IMR-90 (cell line): ENCODE results near the gene DCLK1. TPM values are rescaled to one million over a fixed set of nuclear protein-coding genes. Genes with fewer than 3 reads are reported as not detected.

Experiments
- ATAC-seq: fragments of 200-7000 bp; cut with Tn5 transposase; 2 replicates; pipeline ENCODE4 v1.9.1; 2020; ENCODE audit warnings: low read depth, mild to moderate bottlenecking, moderate library complexity
- BruUV-seq: library from RNA; stranded (reverse); fragments of 400-500 nt; replicated peaks from 2 replicates; lab custom pipeline; 2021; lab: Mats Ljungman, UMichigan
- CTCF ChIA-PET: fragments of 300-600 bp; formaldehyde crosslinking; extraction: SDS; loops from one replicate; lab custom pipeline; 2021; ENCODE audit warnings: antibody characterized with exemption; lab: Yijun Ruan, JAX
- POLR2A ChIA-PET: fragments of 300-600 bp; sonication (Branson Sonifier 250); formaldehyde crosslinking; loops from one replicate; lab custom pipeline; 2022; ENCODE audit warnings: antibody characterized with exemption; ENCODE audit not compliant: unreplicated experiment; lab: Charles Lee
- DNase-seq: peaks from one replicate; pipeline ENCODE4 v3.0.0; 2013
- H2AFZ ChIP-seq: replicated peaks from 2 replicates; pipeline ENCODE3; 2013; ENCODE audit warnings: low read length, mild to moderate bottlenecking; ENCODE audit not compliant: poor library complexity
- H2AK5ac ChIP-seq: 2 replicates; pipeline ENCODE4 v1.6.1; 2013; ENCODE audit warnings: low read depth, low read length, inconsistent platforms
- H2AK9ac ChIP-seq: replicated peaks from 2 replicates; pipeline ENCODE3; 2013; ENCODE audit warnings: mild to moderate bottlenecking, low read depth, low read length, moderate library complexity; ENCODE audit not compliant: poor library complexity
- H2BK120ac ChIP-seq: 2 replicates; pipeline ENCODE4 v1.6.1; 2013; ENCODE audit warnings: low read depth, low read length, inconsistent platforms
- H2BK15ac ChIP-seq: 3 replicates; pipeline ENCODE4 v1.6.1; 2013; ENCODE audit warnings: low read depth, low read length, inconsistent platforms
- H2BK20ac ChIP-seq: 2 replicates; pipeline ENCODE4 v1.6.1; 2013; ENCODE audit warnings: low read depth, mild to moderate bottlenecking, inconsistent platforms, low read length, moderate library complexity
- H2BK5ac ChIP-seq: 2 replicates; pipeline ENCODE4 v1.6.1; 2013; ENCODE audit warnings: mild to moderate bottlenecking, low read depth, low read length, inconsistent platforms; ENCODE audit not compliant: poor library complexity, severe bottlenecking
- H3K14ac ChIP-seq: replicated peaks from 2 replicates; pipeline ENCODE4 v1.6.1; 2013; ENCODE audit warnings: low read depth, low read length, inconsistent platforms
- H3K18ac ChIP-seq: 2 replicates; pipeline ENCODE4 v1.6.1; 2013; ENCODE audit warnings: low read depth, low read length, control low read depth
- H3K23ac ChIP-seq: 2 replicates; pipeline ENCODE4 v1.6.1; 2013; ENCODE audit warnings: low read depth, low read length, inconsistent platforms
- H3K27ac ChIP-seq: 2 replicates; pipeline ENCODE4 v1.5.1; 2013; ENCODE audit warnings: mild to moderate bottlenecking, control low read depth, low read length; ENCODE audit not compliant: insufficient read depth
- H3K27me3 ChIP-seq: 2 replicates; pipeline ENCODE4 v1.6.1; 2013; ENCODE audit warnings: low read length; ENCODE audit not compliant: control insufficient read depth, insufficient read depth
- H3K36me3 ChIP-seq: 2 replicates; pipeline ENCODE4 v1.6.1; 2013; ENCODE audit warnings: low read length, mixed read lengths; ENCODE audit not compliant: control insufficient read depth, insufficient read depth
- H3K4ac ChIP-seq: 2 replicates; pipeline ENCODE4 v1.6.1; 2013; ENCODE audit warnings: low read depth, low read length, inconsistent platforms
- H3K4me1 ChIP-seq: 2 replicates; pipeline ENCODE4 v1.6.1; 2013; ENCODE audit warnings: low read length, mixed read lengths; ENCODE audit not compliant: control insufficient read depth, insufficient read depth
- H3K4me2 ChIP-seq: 2 replicates; pipeline ENCODE4 v1.6.1; 2013; ENCODE audit warnings: low read depth, mild to moderate bottlenecking, control low read depth, low read length, moderate library complexity
- H3K4me3 ChIP-seq: 2 replicates; pipeline ENCODE4 v1.5.1; 2013; ENCODE audit warnings: low read depth, mild to moderate bottlenecking, control low read depth, low read length, moderate library complexity; ENCODE audit not compliant: insufficient read depth
- H3K56ac ChIP-seq: 2 replicates; pipeline ENCODE4 v1.6.1; 2013; ENCODE audit warnings: low read length, inconsistent platforms; ENCODE audit not compliant: insufficient read depth; ENCODE audit errors: extremely low read depth
- H3K79me1 ChIP-seq, 2 experiments: 2 replicates each; pipeline ENCODE4 v1.6.1; 2013; ENCODE audit warnings: low read length in 2 of 2, inconsistent platforms in 1 of 2, low read depth in 1 of 2
- H3K9ac ChIP-seq: 2 replicates; pipeline ENCODE4 v1.6.1; 2013; ENCODE audit warnings: low read depth, low read length, control low read depth
- H3K9me1 ChIP-seq: 2 replicates; pipeline ENCODE4 v1.6.1; 2013; ENCODE audit warnings: low read length, inconsistent platforms; ENCODE audit not compliant: insufficient read depth
- H3K9me3 ChIP-seq: 2 replicates; pipeline ENCODE4 v1.6.1; 2013; ENCODE audit warnings: low read length; ENCODE audit not compliant: control insufficient read depth, insufficient read depth
- H4K20me1 ChIP-seq: 2 replicates; pipeline ENCODE4 v1.6.1; 2013; ENCODE audit warnings: low read length, inconsistent platforms; ENCODE audit not compliant: insufficient read depth
- H4K5ac ChIP-seq: 2 replicates; pipeline ENCODE4 v1.6.1; 2013; ENCODE audit warnings: mild to moderate bottlenecking, low read depth, low read length, control low read depth
- H4K8ac ChIP-seq, 2 experiments: 2 replicates each; pipeline ENCODE4 v1.6.1; 2013; ENCODE audit warnings: low read depth in 2 of 2, low read length in 2 of 2, control low read depth in 1 of 2, inconsistent platforms in 1 of 2
- H4K91ac ChIP-seq: 2 replicates; pipeline ENCODE4 v1.6.1; 2013; ENCODE audit warnings: low read depth, low read length, inconsistent platforms; ENCODE audit not compliant: insufficient read depth
- CEBPB ChIP-seq: IDR thresholded peaks from 2 replicates; pipeline ENCODE4 v1.6.1; 2012; ENCODE audit warnings: low read depth, low read length, improper control_type of control experiment
- CHD1 ChIP-seq: IDR thresholded peaks from 2 replicates; pipeline ENCODE4 v1.6.1; 2012; ENCODE audit warnings: low read depth, low read length, improper control_type of control experiment
- MXI1 ChIP-seq: IDR thresholded peaks from 2 replicates; pipeline ENCODE4 v1.6.1; 2012; ENCODE audit warnings: low read depth, mild to moderate bottlenecking, low read length, moderate library complexity, borderline replicate concordance
- RAD21 ChIP-seq: IDR thresholded peaks from 2 replicates; pipeline ENCODE4 v1.6.1; 2012; ENCODE audit warnings: low read length, improper control_type of control experiment
- RFX5 ChIP-seq: IDR thresholded peaks from 2 replicates; pipeline ENCODE4 v1.8.0; 2012; ENCODE audit warnings: low read depth, mild to moderate bottlenecking, low read length, moderate library complexity
- WGBS, 2 experiments: methylation state at CpG; one replicate each; pipeline versions ENCODE4 v1.1.5 to v1.1.7; 2013; ENCODE audit warnings: missing lambda C conversion rate in 2 of 2; ENCODE audit not compliant: insufficient read length in 1 of 2; ENCODE audit errors: extremely low coverage in 2 of 2; 5-methylcytosine and 5-hydroxymethylcytosine counted together
- dilution Hi-C: fragments of 300-500 bp; cut with HindIII; formaldehyde crosslinking; loops from one replicate; pipeline ENCODE4 v1.14.3; 2018; ENCODE audit warnings: low sequenced_read_pairs; ENCODE audit not compliant: unreplicated experiment
- in situ Hi-C: fragments of 300-500 bp; cut with MboI; formaldehyde crosslinking; loops from 3 replicates; pipeline ENCODE4 v1.14.3; 2019; ENCODE audit warnings: low sequenced_read_pairs, inconsistent platforms, mixed read lengths
- intact Hi-C: fragments of 100-400 bp; cut with micrococcal nuclease; formaldehyde crosslinking; loops from 2 replicates; pipeline ENCODE4 v1.10.0; 2022
- polyA plus RNA-seq, 3 experiments: library from polyadenylated mRNA; depleted of rRNA; stranded (reverse); fragments of >200 nt; gene quantifications; 2 replicates each; pipeline ENCODE4 v1.2.3, GENCODE V29; 2012; ENCODE audit warnings: low replicate concordance in 1 of 3
- total RNA-seq: library from RNA; depleted of rRNA; stranded (reverse); fragments of >200 nt; gene quantifications from 2 replicates; pipeline ENCODE4 v1.2.3, GENCODE V29; 2012
- TF ChIP-seq, protein P1 (sequence below): conservative IDR thresholded peaks from 2 replicates; pipeline ENCODE4 v1.5.1; 2012; ENCODE audit warnings: mild to moderate bottlenecking, low read depth, low read length, improper control_type of control experiment

Gene DCLK1
- total and polyA plus RNA-seq, 2 of the 4 experiments (the other 2 are of a cell fraction) = under 0.01 to 0.02 TPM

GRCh38 chr13:35791184-35791851, 339.9 kb downstream of the DCLK1 start:
- no peak overlapping the region for H3K4ac ChIP-seq
- no peak overlapping the region for H4K5ac ChIP-seq
- no peak overlapping the region for H2BK15ac ChIP-seq
- ChIA-PET CTCF (no interaction called here), POLR2A (no interaction called here)
- no peak overlapping the region for H3K14ac ChIP-seq
- peaks cover 2% of the 10 kb centered on the region for H3K4me1 ChIP-seq
- no peak overlapping the region for H3K27ac ChIP-seq
- H3K9me3 ChIP-seq = no peaks in the 10 kb centered on the region
- no peak overlapping the region for H3K18ac ChIP-seq
- intact Hi-C loops (no loop called here), in situ Hi-C loops (no loop called here), dilution Hi-C loops (no loop called here)
- H4K91ac ChIP-seq = no peak overlapping the region
- H2BK20ac ChIP-seq = no peak overlapping the region
- no peak overlapping the region for H2AK5ac ChIP-seq
- DNase-seq = peak; percentile 48
- no peak overlapping the region for H3K9ac ChIP-seq
- H3K56ac ChIP-seq = no peak overlapping the region
- H3K27me3 ChIP-seq = no peaks in the 10 kb centered on the region
- H3K9me1 ChIP-seq = peaks cover 4% of the 10 kb centered on the region; the same call in 1 of the 2 replicates
- H2BK5ac ChIP-seq = no peak overlapping the region
- WGBS, 2 experiments = no CpG with 5 or more reads among the region's 3 CpGs
- ATAC-seq = peak; percentile 50
- no peak overlapping the region for H4K8ac ChIP-seq
- no peak overlapping the region for H2BK120ac ChIP-seq
- H3K36me3 ChIP-seq = no peaks in the 10 kb centered on the region
- H4K20me1 ChIP-seq = no peaks in the 10 kb centered on the region
- no peaks in the 10 kb centered on the region for H3K79me1 ChIP-seq
- no TSS peak for BruUV-seq
- no peak overlapping the region for H3K23ac ChIP-seq
- no peak overlapping the region for H2AK9ac ChIP-seq
- TF ChIP-seq CEBPB = peak; percentile 75
- no peak for TF ChIP-seq MXI1
- TF ChIP-seq, protein P1, sequence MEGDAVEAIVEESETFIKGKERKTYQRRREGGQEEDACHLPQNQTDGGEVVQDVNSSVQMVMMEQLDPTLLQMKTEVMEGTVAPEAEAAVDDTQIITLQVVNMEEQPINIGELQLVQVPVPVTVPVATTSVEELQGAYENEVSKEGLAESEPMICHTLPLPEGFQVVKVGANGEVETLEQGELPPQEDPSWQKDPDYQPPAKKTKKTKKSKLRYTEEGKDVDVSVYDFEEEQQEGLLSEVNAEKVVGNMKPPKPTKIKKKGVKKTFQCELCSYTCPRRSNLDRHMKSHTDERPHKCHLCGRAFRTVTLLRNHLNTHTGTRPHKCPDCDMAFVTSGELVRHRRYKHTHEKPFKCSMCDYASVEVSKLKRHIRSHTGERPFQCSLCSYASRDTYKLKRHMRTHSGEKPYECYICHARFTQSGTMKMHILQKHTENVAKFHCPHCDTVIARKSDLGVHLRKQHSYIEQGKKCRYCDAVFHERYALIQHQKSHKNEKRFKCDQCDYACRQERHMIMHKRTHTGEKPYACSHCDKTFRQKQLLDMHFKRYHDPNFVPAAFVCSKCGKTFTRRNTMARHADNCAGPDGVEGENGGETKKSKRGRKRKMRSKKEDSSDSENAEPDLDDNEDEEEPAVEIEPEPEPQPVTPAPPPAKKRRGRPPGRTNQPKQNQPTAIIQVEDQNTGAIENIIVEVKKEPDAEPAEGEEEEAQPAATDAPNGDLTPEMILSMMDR = no peak
- no peak for TF ChIP-seq RFX5
- TF ChIP-seq RAD21 = no peak
- no peak for TF ChIP-seq CHD1
- no peak overlapping the region for H2AFZ ChIP-seq
- peak overlapping the region; percentile 67 for H3K4me2 ChIP-seq
- no peak overlapping the region for H3K4me3 ChIP-seq
